HEK293 (cell line): Measurements from ENCODE around the gene ZSCAN10.

Source experiments
- CTCF ChIP-seq: fragments of 450-650 bp; formaldehyde crosslinking; IDR thresholded peaks from 2 replicates; pipeline ENCODE4 v1.5.1; 2016; ENCODE audit warnings: missing biosample characterization, missing genetic modification characterization
- PRDM10 ChIP-seq: fragments of 450-650 bp; formaldehyde crosslinking; IDR thresholded peaks from 2 replicates; pipeline ENCODE4 v1.5.1; 2016; ENCODE audit warnings: missing biosample characterization, missing genetic modification characterization
- REST ChIP-seq: fragments of 450-650 bp; formaldehyde crosslinking; IDR thresholded peaks from 2 replicates; pipeline ENCODE4 v1.5.1; 2016; ENCODE audit warnings: missing biosample characterization, missing genetic modification characterization
- ZBTB26 ChIP-seq: fragments of 450-650 bp; formaldehyde crosslinking; optimal IDR thresholded peaks from 2 replicates; pipeline ENCODE3; 2016; ENCODE audit warnings: missing biosample characterization, mild to moderate bottlenecking, missing genetic modification characterization
- ZNF18 ChIP-seq: fragments of 450-650 bp; formaldehyde crosslinking; IDR thresholded peaks from 2 replicates; pipeline ENCODE4 v1.5.1; 2016; ENCODE audit warnings: missing biosample characterization, missing genetic modification characterization
- ZNF324 ChIP-seq: fragments of 450-650 bp; formaldehyde crosslinking; IDR thresholded peaks from 2 replicates; pipeline ENCODE4 v1.5.1; 2016; ENCODE audit warnings: missing biosample characterization, missing genetic modification characterization
- ZNF423 ChIP-seq: fragments of 450-650 bp; formaldehyde crosslinking; IDR thresholded peaks from 2 replicates; pipeline ENCODE4 v1.5.1; 2016; ENCODE audit warnings: missing biosample characterization, missing genetic modification characterization
- ZNF529 ChIP-seq: fragments of 450-650 bp; formaldehyde crosslinking; IDR thresholded peaks from 2 replicates; pipeline ENCODE4 v1.5.1; 2017; ENCODE audit warnings: missing genetic modification characterization, missing biosample characterization; ENCODE audit not compliant: insufficient replicate concordance
- ZNF830 ChIP-seq: fragments of 450-650 bp; IDR thresholded peaks from 2 replicates; pipeline ENCODE4 v1.5.0; 2018; ENCODE audit warnings: missing biosample characterization, missing genetic modification characterization, low read depth, mild to moderate bottlenecking, moderate library complexity

GRCh38 chr16:3050487-3050886 is 48.6 kb downstream of the ZSCAN10 start:
- TF ChIP-seq ZNF18 (tag by site-specific recombination) (no peak), REST (no peak), PRDM10 (tag by site-specific recombination) (no peak), ZBTB26 (tag by site-specific recombination) (no peak), ZNF830 (tag by site-specific recombination) (no peak), CTCF (tag by site-specific recombination) (no peak), ZNF423 (tag by site-specific recombination) (no peak), ZNF529 (tag by site-specific recombination) (no peak), ZNF324 (tag by site-specific recombination) (no peak)
